Medulla oblongata (tissue), 1 donor: ENCODE results near the gene GALNT1.

Experiments used
- DNase-seq: peaks from one replicate; pipeline ENCODE4 v3.0.0-alpha.2; 2015; ENCODE audit errors: extremely low spot score

GALNT1 gene

DNA sequence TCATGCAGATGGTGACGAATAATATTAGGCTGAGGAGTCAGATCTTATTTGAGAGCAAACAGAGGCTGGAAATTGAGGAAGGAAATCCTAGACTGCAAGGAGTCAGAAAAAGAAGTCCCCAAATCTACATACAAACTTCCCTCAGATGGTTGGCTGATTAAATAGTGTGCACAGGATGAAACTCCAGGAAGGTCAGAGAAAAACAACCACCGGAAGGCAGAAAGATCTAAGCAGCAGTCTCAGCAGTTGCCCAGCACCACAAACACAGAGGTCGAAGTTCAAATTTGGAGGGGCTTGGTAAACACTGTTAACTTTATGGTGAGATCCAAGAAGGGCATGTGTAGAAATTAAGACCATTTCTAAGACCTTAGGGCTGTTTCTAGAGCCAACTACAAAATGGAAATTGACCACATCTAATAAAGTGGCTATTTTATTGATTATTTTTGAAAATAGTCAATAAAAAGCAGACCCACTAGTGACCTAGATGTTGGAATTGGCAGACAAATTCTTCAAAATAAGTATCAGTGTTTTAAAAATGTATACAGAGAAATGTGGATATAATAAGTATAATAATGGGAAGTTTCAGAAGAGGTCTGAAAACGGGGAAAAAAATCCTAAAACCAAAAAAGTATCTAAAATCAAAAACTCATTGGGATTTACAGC, 134.8 kb downstream of the GALNT1 start:
- DNase-seq: no peak

DNA sequence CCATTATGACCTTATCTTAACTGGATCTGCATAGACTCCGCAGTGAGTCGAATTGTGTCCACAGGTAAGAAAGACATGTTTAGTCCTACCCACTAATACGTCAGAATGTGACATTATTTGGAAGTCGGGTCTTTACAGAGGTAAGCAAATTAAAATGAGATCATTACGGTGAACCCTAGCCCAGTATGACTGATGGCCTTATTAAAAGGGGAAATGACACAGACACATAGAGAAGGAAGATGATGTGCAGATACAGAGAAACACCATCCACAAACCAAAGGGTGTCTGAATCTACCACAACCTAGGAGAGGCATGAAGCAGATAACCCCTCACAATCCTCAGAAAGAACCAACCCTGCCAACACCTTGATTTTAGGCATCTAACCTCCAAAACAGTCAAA, 135.6 kb downstream of the GALNT1 start:
- no peak for DNase-seq

DNA sequence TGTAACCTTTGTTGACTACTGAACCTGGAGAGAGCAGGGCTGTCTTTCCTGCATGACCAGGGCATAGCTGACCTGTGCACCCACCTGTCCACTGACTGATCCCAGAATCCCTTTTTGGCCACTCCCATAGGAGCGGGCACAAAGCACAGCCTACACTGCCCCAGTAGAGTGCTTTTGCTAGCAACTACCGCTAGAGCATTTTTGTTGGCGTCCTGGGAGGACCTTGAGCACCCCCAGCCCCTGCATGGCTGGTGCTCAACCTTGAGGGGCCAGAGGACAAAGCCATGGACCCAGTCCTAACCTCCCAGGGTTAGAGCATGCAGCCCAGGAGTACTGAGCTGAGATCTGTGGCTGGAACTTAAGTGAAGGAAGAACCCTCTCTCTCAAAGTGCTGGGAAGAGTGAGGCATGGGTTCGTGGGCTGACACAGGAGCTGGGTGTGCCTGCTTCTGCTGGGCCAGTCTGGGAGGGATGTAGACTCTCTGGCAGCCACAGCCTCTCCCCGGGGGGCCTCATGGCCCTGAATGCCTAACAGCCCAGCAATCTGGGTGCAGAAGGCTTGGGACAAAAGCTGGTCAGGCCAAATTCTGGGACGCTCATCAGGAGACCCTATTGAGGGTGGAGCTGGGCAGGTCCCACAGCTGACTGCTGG, 140.0 kb downstream of the GALNT1 start:
- DNase-seq: no peak

DNA sequence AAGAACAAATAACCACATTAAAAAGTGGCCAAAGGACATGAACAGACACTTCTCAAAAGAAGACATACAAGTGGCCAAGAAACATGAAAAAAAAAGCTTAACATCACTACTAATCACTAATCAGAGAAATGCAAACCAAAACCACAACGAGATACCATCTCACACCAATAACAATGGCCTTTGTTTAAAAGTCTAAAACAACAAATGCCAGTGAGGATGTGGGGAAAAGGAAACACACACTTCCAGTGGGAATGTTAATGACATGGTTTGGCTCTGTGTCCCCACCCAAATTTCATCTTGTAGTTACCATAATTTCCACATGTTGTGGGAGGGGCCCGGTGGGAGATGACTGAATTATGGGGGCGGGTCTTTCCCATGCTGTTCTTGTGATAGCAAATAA, 147.1 kb downstream of the GALNT1 start:
- no peak for DNase-seq

DNA sequence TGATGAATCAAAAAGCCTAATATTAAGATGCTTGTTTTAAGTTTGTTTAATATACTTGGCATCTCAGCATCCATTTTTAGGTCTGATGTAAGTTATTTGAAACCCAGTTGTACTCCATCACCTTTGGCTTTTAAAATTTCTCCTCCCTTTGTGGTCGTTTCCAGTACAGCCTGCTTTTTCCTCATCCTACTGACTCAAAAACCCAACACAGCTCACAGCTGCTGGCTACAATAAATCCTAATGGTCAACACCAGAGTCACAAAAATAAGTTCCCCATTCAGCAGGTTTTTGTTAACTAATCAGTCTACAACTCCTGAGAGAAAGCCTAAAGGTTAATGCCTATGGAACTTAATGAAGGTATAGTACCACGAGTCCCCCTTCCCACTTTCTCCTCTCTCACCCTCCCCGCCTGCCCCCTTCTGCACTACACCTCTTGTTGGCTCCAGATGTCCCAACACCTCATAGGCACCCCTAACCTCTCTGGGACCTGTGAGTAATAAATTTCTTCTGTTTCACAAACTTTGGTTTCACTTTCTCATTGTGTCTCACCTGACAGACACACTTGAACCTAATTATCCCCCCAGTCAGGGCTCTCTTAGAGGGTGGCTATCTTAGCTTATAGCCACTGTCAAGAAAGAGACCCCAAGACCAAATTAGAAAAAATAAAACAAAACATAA, 148.6 kb downstream of the GALNT1 start:
- no peak for DNase-seq

DNA sequence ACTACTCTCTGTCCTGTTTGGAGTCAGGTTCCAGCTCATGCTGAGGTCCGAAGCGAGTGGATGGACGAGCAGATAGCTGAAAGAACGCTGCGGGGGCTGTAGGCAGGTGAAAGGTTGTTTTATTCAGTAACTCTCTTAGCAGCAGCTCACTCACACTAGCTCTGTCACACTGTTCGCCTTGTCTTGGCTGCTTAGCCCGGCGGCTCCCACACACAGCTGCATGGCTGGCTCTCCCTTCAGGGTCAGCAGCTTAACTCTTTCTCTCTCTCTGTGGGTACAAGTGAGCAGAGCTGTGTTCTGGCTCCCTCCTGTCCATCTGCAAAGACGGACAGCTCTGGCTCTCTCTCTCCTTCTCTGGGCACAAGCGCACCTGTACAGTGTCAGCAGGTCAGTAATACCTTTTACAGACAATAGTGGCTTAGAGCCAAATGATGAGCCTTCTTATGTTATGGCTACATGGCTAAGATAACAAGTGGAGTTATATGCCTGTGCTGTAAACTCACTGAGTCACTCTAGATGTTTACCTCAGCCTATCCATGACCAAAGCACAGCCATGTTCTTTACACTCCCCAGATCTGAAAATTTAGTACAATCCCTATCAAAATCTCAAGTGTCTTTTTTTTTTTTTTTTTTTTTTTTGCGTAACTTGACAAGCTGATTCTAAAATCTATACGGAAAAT, 149.3 kb downstream of the GALNT1 start:
- DNase-seq: peak; percentile 29

DNA sequence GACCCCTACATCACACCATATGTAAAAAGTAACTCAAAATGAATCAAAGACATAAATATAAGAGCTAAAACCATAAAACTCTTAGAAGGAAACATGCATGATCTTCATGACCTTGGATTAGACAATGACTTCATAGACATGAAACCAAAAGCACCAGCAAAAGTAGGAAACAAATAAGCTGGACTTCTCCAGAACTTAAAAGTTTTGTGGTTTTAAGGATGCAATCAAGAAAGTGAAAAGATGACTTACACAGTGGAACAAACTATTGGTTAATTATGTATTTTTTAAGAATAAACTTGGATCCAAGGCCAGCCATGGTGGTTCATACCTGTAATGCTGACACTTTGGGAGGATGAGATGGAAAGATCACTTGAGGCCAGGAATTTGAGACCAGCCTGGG, 150.2 kb downstream of the GALNT1 start:
- DNase-seq: no peak

DNA sequence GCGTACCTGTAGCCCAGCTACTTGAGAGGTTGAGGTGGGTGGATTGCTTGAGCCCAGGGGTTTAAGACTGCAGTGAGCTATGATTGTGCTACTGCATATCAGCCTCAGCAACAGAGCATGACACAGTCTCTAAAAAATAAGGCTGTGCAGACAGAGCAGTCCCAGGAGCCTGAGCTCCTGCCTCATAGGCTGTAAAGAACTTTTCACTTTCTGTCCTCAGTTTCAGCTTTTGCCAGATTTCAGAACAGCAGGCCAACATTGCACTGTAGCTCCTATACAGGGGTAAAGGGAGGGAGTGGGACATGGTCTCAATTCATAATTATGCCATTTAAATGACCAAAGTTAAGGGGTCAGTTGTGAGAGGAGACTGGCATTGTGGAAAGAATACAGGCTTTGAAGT, 150.6 kb downstream of the GALNT1 start:
- DNase-seq: no peak

DNA sequence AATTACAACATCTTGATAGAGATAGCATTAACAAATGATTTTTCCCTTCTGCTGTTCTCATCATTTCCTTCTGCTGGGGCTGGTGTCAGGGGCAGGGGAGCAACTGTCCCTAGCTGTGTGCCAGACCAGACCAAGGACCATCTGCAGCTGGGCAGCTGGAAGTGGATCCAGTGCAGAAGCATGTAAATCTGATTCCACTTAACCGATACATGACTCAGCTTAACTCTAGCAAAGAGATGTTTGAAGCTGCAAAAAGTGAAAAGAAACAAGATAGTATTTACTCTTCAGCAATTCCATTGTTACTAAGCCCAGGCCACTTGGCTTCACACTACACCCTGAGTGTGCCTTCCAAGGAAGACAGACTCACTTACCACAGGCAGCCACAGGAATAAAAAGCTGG, 151.1 kb downstream of the GALNT1 start:
- DNase-seq: peak; percentile 18

DNA sequence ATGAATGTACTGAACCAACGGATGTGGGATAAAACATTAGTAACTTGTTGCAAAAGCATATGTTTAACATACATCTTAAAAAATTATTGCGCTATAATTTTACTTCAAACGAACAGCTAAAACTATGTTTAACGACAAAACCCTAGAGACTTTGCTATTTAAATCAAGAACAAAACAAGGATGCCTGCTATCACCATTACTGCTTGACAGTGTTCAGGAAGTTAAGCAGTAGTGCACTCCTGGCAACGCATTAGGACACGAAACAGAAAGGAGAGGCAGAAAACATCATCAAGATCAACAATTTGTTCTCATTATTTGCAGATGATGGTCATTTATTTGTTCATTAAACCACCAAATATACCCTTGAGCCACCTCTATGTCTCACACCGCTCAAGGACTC, 151.9 kb downstream of the GALNT1 start:
- no peak for DNase-seq

DNA sequence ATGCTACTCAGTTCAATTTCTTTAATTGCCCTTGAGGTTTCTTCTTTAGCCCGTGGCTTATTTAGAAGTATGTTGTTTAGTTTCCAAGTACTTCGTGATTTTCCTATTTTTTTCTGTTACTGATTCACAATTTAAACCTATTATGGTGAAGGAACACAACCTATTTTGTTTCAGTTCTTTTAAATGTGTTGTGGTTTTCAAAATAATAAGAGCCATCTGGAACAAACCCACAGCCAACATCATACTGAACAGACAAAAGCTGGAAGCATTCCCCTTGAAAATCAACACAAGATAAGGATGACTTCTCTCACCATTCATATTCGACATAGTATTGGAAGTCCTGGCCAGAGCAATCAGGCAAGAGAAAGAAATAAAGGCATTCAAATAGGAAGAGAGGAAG, 155.2 kb downstream of the GALNT1 start:
- DNase-seq: no peak

DNA sequence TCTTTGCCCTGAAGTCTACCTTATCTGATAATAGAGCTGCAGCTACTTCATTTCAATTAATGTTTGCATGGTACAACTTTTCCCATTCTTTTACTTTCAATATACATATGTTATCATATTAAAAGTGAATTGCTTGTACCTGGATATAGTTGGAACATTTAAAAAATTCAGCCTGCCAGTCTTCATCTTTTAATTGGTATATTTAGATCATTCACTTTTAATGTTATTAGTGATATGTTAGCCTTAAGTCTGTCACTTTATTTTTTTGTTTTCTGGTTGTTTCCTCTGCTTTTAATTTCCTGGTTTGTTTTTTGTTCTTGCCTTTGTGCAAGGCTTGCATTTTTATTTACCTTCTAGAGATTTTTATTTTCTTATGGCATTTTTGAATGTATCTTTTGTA, 158.2 kb downstream of the GALNT1 start:
- no peak for DNase-seq

DNA sequence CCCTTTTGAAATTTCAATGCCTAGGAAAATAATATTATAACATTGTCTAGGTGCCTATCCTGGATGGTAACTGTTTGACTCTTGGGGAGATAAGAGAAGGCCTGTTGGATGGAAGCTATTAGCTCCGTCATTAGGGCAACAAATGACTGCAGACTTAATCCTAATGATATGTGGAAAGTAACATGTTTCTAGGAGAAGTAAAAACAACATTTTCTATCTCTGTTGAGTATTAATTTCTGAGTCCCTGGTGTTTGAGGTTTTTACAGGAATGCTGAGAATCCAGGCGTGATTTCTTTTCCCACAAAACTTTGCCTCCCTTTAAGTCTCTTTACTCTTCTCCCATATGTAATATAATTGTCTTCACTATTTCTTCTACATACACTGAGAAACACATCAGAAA, 159.1 kb downstream of the GALNT1 start:
- no peak for DNase-seq

DNA sequence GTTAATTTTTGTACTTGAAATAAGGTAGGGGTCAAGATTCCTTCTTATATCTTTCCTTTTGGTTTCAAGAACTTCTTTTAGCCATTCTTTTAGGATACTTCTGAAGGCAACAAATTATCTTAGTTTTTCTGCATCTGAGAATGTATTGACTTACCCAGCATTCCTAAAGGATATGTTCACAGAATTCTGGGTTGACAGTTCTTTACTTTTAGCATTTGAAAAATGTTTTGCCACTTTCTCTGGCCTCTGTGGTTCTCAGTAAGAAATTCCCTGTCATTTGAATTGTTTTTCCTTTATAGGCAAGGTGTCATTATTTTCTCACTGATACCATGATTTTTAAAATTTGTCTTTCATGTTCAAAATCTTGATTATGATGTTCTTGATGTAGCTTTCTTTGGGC, 162.4 kb downstream of the GALNT1 start:
- DNase-seq: no peak

DNA sequence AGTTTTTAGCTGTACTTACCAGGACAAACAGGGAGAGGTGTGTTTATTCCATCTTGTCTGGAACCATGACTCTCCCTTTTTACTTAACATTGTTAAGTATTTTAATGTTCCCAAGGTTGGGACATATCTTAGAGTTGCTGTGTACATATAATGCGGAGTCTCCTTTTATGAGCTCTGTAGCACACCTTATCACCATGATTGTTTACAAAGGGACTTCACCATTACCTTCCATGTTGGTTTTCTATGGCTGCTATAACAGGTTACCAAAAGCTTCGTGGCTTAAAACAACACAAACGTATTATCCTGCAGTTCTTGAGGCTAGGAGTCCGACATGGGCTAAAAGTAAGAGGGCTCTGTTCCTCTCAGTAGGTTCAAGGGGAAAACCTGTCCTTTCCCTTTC, 164.3 kb downstream of the GALNT1 start:
- no peak for DNase-seq

DNA sequence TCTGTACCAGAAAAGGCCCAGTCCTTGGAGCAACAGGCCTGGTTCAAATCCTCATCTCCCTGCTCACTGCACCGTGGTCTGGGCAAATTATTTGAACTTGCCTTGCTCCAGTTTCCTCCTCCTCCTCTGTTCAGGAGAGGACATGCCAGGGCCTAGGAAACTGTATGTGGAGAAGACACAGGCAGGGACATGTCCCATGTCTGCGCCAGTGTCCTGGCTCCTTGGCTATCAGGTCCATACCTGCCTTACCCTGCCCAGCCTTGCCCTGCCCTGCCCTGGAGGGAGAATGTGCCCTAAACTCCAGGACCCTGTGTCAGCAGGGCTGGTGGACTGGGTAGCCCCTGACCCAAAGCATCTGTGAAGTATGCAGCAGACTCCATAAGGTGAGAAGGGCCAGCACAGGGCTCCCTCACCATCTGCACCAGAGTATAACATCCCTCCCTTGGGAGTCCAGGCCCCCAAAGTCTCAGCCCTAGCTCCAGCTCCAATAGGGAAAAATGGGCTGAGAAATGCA, 165.3 kb downstream of the GALNT1 start:
- no peak for DNase-seq

DNA sequence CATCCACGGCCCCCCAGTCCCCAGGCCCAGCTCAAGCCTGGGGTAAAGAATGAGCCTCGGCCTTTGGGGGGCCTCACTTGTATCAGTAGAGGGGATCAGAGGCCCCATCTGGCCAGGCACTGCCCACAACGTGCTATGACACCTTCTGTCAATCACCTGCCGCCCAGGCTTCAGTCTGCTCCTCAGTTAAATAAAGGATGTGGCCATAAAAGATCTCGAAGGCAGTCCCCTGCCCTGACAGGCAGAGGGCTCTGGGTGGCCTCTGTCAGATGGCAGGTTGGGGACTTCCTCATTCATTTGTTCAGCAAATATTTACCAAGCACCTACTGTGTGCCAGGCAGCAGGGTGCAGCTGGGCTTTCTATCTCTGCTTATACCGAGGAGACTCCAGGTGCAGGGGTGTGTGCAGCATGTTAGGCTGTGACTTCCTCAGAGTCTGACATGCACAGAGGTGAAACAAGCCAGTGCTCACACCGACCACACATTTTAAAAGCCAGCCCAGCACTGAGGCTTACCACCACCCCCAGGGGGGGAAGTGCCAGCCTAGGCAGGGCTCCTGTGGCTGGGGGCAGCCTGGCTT, 166.4 kb downstream of the GALNT1 start:
- no peak for DNase-seq

DNA sequence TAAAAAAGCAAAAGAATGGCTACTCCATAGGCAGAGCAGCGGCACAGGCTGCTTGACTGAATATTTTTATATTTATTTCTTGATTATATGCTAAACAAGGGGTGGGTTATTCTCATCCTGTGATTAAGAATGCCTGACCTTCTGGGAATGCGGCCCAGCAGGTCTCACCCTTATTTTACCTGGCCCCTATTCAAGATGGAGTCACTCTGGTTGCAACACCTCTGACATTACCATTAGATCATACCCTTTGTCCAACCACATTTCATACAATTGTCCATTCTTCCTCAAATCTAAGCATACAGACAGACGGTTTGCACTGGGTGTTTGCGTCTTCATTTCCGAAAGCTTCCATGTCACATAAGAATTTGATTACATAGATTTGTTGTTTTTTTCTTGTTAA, 168.2 kb downstream of the GALNT1 start:
- DNase-seq: no peak

DNA sequence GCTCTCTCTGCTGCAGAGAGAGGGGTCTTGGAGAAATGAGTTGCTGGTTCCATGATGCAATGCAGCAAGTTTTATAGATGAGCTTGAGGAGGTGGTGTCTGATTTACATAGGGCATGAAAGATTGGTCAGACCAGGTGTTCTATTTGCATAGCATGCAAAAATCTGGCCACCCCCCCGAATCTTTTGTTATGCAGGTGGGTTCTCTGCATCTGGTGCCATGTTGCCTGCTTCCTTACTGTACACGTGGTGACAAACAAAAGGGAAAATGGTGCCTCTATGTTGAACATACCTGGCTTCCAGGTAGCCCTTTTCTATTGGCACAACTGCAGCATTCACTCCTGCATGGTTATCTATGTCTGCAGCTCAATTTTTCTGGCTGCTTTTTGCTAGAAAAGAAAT, 169.4 kb downstream of the GALNT1 start:
- no peak for DNase-seq

DNA sequence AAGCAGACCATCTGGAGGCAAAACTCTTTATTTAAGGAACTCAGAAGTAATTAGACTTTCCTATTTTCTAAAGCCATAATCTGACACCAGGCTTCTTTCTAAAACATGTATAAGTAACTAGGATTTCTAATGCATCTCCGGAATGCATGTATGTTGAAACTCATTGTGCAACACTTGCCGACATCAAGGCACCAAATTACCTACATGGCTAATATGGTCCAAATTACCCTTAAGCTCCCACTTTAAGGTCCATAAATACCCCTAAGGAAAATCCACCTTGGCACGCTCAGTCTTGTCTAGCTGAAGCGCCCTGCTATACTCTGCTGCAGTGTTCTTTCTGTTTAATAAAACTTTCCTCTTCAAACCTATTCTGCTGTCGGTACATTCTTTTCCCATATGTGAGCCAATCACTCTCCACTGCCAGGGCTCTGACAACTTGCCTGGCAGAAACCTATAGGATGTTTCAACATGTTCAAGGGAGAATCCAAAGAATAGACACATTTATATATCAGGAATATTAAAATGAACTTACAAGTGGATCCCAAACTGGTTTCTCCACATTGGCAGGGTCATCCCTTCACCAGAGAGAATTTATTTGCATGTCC, 171.9 kb downstream of the GALNT1 start:
- DNase-seq: no peak

DNA sequence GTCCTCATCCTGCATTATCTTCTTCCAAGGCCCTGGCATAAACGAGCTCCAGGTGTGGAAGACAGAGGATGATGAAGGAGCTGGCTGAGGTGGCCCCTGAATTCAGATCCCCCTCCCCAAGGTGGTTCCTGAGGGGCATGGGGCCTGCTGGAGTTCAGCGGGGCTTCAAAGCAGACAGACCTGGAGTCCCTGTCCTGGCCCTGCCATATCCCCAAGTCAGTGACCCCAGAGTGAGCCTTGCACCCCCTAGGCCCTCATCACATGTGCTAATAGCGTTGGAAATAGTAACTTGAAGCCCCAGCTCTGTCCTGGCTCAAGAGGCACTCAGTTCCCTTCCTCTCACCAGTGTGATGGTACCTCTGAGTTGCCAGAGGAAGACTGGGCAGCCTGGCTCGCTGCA, 172.9 kb downstream of the GALNT1 start:
- DNase-seq: no peak

DNA sequence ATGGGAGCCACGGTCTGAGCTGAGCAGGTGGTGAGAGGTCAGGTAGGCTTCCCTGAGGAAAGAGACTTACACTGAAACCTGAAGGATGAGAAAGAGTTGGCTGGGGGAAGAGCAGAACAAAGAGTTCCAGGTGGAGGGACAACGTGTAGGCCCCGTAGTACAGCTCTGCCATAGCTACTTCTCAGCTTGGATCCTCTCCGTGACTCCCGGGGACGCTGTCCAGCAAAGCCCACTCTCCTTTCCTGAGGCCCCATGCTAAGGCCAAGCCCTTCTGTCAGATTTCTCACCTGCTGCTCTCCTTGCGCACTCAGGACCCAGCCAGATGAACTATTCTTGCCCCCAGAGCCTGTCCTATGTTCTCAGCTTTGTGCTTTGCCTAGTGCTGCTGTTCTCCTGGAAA, 173.8 kb downstream of the GALNT1 start:
- DNase-seq: no peak
